ENCODE measurements around the gene ASIC4. TPM values are rescaled to one million over a fixed set of nuclear protein-coding genes. Genes with fewer than 3 reads are reported as not detected.

Gene ASIC4
- total RNA-seq, 1 donor from 2014 or later: 0.15 TPM

DNA sequence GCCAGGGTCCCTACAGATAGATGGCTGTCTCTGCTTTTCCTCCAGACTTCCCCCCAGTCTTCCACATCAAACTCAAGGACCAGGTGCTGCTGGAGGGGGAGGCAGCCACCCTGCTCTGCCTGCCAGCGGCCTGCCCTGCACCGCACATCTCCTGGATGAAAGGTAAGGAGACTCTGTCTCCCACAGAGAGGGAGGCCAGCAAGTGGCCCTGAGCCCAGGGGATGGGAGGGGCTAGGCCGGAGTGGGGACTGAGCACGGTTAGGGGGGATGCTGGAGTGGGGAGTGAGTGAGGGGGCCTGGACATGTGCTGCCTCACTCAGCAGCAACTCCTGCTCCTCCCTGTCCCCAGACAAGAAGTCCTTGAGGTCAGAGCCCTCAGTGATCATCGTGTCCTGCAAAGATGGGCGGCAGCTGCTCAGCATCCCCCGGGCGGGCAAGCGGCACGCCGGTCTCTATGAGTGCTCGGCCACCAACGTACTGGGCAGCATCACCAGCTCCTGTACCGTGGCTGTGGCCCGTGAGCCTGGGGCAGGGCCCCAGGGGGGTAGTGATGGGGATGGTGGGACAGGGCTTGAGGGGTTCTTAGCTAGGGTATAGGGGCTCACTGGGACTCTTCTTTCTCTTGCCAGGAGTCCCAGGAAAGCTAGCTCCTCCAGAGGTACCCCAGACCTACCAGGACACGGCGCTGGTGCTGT is 26.0 kb upstream of the ASIC4 start:
- Mint-ChIP-seq H3K27ac (ENCODE audit: unreplicated experiment) (no peak overlapping the region), H3K4me3 (ENCODE audit: unreplicated experiment) (no peak overlapping the region), H3K27me3 (ENCODE audit: low read depth) (no peaks in the 10 kb centered on the region), H3K36me3 (ENCODE audit: low read depth) (peaks cover 10% of the 10 kb centered on the region), H3K9me3 (ENCODE audit: low read depth) (no peaks in the 10 kb centered on the region), H3K4me1 (ENCODE audit: low read depth) (peaks cover 6% of the 10 kb centered on the region)
- DNase-seq (ENCODE audit: low spot score): no peak
- TF ChIP-seq, protein P1, sequence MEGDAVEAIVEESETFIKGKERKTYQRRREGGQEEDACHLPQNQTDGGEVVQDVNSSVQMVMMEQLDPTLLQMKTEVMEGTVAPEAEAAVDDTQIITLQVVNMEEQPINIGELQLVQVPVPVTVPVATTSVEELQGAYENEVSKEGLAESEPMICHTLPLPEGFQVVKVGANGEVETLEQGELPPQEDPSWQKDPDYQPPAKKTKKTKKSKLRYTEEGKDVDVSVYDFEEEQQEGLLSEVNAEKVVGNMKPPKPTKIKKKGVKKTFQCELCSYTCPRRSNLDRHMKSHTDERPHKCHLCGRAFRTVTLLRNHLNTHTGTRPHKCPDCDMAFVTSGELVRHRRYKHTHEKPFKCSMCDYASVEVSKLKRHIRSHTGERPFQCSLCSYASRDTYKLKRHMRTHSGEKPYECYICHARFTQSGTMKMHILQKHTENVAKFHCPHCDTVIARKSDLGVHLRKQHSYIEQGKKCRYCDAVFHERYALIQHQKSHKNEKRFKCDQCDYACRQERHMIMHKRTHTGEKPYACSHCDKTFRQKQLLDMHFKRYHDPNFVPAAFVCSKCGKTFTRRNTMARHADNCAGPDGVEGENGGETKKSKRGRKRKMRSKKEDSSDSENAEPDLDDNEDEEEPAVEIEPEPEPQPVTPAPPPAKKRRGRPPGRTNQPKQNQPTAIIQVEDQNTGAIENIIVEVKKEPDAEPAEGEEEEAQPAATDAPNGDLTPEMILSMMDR (IDR thresholded peaks at IDR 0.05): no peak

DNA sequence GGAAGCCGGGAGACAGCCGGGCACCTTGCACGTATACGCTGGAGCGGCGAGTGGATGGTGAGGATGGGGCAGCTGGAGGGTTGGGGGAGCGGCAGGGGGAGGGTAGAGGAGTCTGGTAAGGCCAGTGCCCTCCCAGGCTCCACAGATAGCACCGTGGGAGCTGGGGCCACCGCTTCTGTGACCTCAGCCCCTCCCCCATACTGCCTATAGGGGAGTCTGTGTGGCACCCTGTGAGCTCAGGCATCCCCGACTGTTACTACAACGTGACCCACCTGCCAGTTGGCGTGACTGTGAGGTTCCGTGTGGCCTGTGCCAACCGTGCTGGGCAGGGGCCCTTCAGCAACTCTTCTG is 25.5 kb upstream of the ASIC4 start:
- H3K9me3 Mint-ChIP-seq (ENCODE audit: low read depth): no peaks in the 10 kb centered on the region
- DNase-seq (ENCODE audit: low spot score): no peak
- no peak overlapping the region for H3K4me3 Mint-ChIP-seq (ENCODE audit: unreplicated experiment)
- TF ChIP-seq, protein P1 (IDR thresholded peaks at IDR 0.05): no peak
- H3K27me3 Mint-ChIP-seq (ENCODE audit: low read depth): no peaks in the 10 kb centered on the region
- peaks cover 10% of the 10 kb centered on the region for H3K36me3 Mint-ChIP-seq (ENCODE audit: low read depth)
- no peak overlapping the region for H3K27ac Mint-ChIP-seq (ENCODE audit: unreplicated experiment)
- H3K4me1 Mint-ChIP-seq (ENCODE audit: low read depth): peaks cover 6% of the 10 kb centered on the region

DNA sequence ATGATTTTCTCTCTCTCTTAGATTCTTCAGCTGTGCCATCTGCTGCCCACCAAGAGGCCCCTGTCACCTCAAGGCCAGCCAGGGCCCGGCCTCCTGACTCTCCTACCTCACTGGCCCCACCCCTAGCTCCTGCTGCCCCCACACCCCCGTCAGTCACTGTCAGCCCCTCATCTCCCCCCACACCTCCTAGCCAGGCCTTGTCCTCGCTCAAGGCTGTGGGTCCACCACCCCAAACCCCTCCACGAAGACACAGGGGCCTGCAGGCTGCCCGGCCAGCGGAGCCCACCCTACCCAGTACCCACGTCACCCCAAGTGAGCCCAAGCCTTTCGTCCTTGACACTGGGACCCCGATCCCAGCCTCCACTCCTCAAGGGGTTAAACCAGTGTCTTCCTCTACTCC is 25.0 kb upstream of the ASIC4 start:
- Mint-ChIP-seq H3K27me3 (ENCODE audit: low read depth) (no peaks in the 10 kb centered on the region), H3K36me3 (ENCODE audit: low read depth) (peaks cover 10% of the 10 kb centered on the region), H3K4me1 (ENCODE audit: low read depth) (peaks cover under 1% of the 10 kb centered on the region), H3K4me3 (ENCODE audit: unreplicated experiment) (no peak overlapping the region), H3K9me3 (ENCODE audit: low read depth) (no peaks in the 10 kb centered on the region), H3K27ac (ENCODE audit: unreplicated experiment) (no peak overlapping the region)
- no peak for DNase-seq (ENCODE audit: low spot score)
- TF ChIP-seq, protein P1 (IDR thresholded peaks at IDR 0.05): no peak

DNA sequence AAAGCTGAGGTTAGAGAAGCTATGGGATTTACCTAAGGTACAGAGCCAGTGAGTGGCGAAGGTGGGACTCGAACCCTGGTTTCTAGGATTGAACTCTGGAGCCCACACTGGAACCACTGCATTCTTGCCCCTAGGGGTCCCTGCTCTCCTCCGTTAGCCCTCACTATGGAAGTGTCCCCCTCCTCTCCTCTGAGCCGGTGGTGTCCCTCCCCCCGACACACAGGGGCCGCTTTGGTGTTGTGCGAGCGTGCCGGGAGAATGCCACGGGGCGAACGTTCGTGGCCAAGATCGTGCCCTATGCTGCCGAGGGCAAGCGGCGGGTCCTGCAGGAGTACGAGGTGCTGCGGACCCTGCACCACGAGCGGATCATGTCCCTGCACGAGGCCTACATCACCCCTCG is 24.1 kb upstream of the ASIC4 start:
- no peaks in the 10 kb centered on the region for H3K27me3 Mint-ChIP-seq (ENCODE audit: low read depth)
- peaks cover 3% of the 10 kb centered on the region for H3K4me1 Mint-ChIP-seq (ENCODE audit: low read depth)
- H3K36me3 Mint-ChIP-seq (ENCODE audit: low read depth): peaks cover 10% of the 10 kb centered on the region
- TF ChIP-seq, protein P1 (IDR thresholded peaks at IDR 0.05): peak; percentile 45
- H3K27ac Mint-ChIP-seq (ENCODE audit: unreplicated experiment): no peak overlapping the region
- DNase-seq (ENCODE audit: low spot score): no peak
- H3K4me3 Mint-ChIP-seq (ENCODE audit: unreplicated experiment): no peak overlapping the region
- no peaks in the 10 kb centered on the region for H3K9me3 Mint-ChIP-seq (ENCODE audit: low read depth)

DNA sequence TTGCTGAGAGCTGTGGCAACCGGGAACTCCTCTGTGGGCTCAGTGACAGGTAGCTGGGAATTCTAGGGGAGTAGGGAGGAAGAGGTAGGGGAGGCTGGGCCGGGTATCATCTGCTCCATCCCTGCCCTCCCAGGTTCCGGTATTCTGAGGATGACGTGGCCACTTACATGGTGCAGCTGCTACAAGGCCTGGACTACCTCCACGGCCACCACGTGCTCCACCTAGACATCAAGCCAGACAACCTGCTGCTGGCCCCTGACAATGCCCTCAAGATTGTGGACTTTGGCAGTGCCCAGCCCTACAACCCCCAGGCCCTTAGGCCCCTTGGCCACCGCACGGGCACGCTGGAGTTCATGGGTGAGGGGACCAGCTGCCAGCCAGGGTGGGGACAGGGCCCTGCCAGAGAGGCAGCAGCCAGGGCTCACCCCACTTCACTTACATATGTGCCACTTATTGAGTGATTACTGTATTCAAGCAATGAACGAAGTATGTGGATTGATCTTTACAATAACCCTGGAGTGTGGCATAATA is 23.6 kb upstream of the ASIC4 start:
- H3K4me1 Mint-ChIP-seq (ENCODE audit: low read depth): peaks cover 8% of the 10 kb centered on the region
- H3K36me3 Mint-ChIP-seq (ENCODE audit: low read depth): peaks cover 10% of the 10 kb centered on the region
- no peak overlapping the region for H3K4me3 Mint-ChIP-seq (ENCODE audit: unreplicated experiment)
- no peaks in the 10 kb centered on the region for H3K9me3 Mint-ChIP-seq (ENCODE audit: low read depth)
- TF ChIP-seq, protein P1 (IDR thresholded peaks at IDR 0.05): no peak
- no peak overlapping the region for H3K27ac Mint-ChIP-seq (ENCODE audit: unreplicated experiment)
- no peaks in the 10 kb centered on the region for H3K27me3 Mint-ChIP-seq (ENCODE audit: low read depth)
- no peak for DNase-seq (ENCODE audit: low spot score)

Measured in chondrocyte (in vitro differentiated cells).